ENCODE measurements around the gene ME3. TPM values are rescaled to one million over a fixed set of nuclear protein-coding genes. Genes with fewer than 3 reads are reported as not detected.

Gene ME3
- total and polyA plus RNA-seq, 12 donors = 13.9 to 128 (median 44.5) TPM

- DNase-seq = no peak
- H3K27me3 ChIP-seq = no peaks in the 10 kb centered on the region
- H3K36me3 ChIP-seq (replicated peaks in 1 of 2) = no peaks in the 10 kb centered on the region
- 78 to 86% (median 82%) methylated on average over 2 of the region's 2 CpGs for WGBS, 4 donors
- no peaks in the 10 kb centered on the region for H3K4me1 ChIP-seq (replicated peaks in 1 of 2)
- H3K4me3 ChIP-seq = no peak overlapping the region
- intact Hi-C loops (cut with DNase I) = no loop called here
- H3K27ac ChIP-seq = no peak overlapping the region
- H3K9me3 ChIP-seq (replicated peaks in 1 of 3) = no peaks in the 10 kb centered on the region
- no peak for TF ChIP-seq POLR2A (IDR thresholded peaks at IDR 0.05)
- TF ChIP-seq CTCF (IDR thresholded peaks at IDR 0.05) = no peak
Observed at GRCh38 chr11:86644291-86644690, 28.1 kb downstream of the ME3 start.

GRCh38 chr11:86641537-86642261 is 30.7 kb downstream of the ME3 start:
- WGBS, 4 donors = 80 to 100% (median 96%) methylated on average over 1 of the region's 1 CpG
- Histone ChIP-seq H3K9me3 (replicated peaks in 1 of 3) (no peaks in the 10 kb centered on the region), H3K4me1 (replicated peaks in 1 of 2) (no peaks in the 10 kb centered on the region), H3K27me3 (no peaks in the 10 kb centered on the region), H3K4me3 (no peak overlapping the region), H3K27ac (no peak overlapping the region), H3K36me3 (replicated peaks in 1 of 2) (no peaks in the 10 kb centered on the region)
- DNase-seq = no peak
- TF ChIP-seq POLR2A (IDR thresholded peaks at IDR 0.05) = no peak
- no peak for TF ChIP-seq CTCF (IDR thresholded peaks at IDR 0.05)
- intact Hi-C loops (cut with DNase I) = no loop called here

GRCh38 chr11:86639137-86639536 is 33.3 kb downstream of the ME3 start:
- no peak overlapping the region for H3K27ac ChIP-seq
- WGBS, 4 donors = 96 to 100% (median 98%) methylated on average over 1 of the region's 1 CpG
- no peak for DNase-seq
- intact Hi-C loops (cut with DNase I) = loop anchor here in 1 of 2 donors (10.0 kb wide), 2 partner anchors 46 to 166 kb away; partner anchors contain the start of gene PRSS23
- H3K9me3 ChIP-seq (replicated peaks in 1 of 3) = no peaks in the 10 kb centered on the region
- H3K4me3 ChIP-seq = no peak overlapping the region
- TF ChIP-seq CTCF (IDR thresholded peaks at IDR 0.05) (no peak), POLR2A (IDR thresholded peaks at IDR 0.05) (no peak)
- H3K4me1 ChIP-seq (replicated peaks in 1 of 2) = no peaks in the 10 kb centered on the region
- H3K27me3 ChIP-seq = no peaks in the 10 kb centered on the region
- H3K36me3 ChIP-seq (replicated peaks in 1 of 2) = no peaks in the 10 kb centered on the region

- Histone ChIP-seq H3K27me3 (no peaks in the 10 kb centered on the region), H3K9me3 (replicated peaks in 1 of 3) (no peaks in the 10 kb centered on the region), H3K4me1 (replicated peaks in 1 of 2) (no peaks in the 10 kb centered on the region), H3K4me3 (no peak overlapping the region), H3K27ac (no peak overlapping the region), H3K36me3 (replicated peaks in 1 of 2) (no peaks in the 10 kb centered on the region)
- no peak for TF ChIP-seq POLR2A (IDR thresholded peaks at IDR 0.05)
- TF ChIP-seq CTCF (IDR thresholded peaks at IDR 0.05) = no peak
- DNase-seq = no peak
- intact Hi-C loops (cut with DNase I) = loop anchor here in 1 of 2 donors (10.0 kb wide), 2 partner anchors 46 to 166 kb away; partner anchors contain the start of gene PRSS23
- 92 to 100% (median 97%) methylated on average over 1 of the region's 1 CpG for WGBS, 4 donors
Observed at GRCh38 chr11:86638673-86639072, 33.7 kb downstream of the ME3 start.
